DLD1 (cell line): ENCODE results near the gene SLC26A3.

ENCODE experiments used
- in situ Hi-C: cut with HindIII; loops from 2 replicates; pipeline ENCODE4 v1.10.0; 2017; ENCODE audit warnings: low sequenced_read_pairs

The SLC26A3 gene

DNA sequence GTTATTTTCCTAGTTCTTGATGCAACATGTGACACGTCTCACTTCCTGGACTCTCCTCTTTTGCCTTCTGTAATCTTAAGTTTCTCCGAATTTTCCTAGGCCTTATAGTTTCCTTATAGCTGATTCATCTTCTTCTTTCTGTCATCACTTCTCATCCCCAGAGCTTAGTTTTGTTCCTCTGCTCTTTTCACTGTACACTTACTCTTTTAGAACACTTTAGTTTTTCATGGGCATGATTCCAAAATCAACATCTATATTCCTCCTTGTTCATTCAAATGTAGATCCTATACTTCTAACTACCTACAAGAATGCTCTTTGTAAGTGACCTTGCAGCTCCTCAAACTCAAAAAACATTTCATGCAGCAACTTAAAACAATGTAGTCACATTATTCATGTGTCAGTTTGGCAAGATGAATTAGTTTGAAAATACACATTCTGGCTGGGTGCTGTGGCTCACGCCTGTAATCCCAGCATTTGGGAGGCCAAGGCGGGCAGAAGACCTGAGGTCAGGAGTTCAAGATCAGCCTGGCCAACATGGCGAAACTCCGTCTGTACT, 13.1 kb upstream of the SLC26A3 start:
- in situ Hi-C loops, result no loop called here

DNA sequence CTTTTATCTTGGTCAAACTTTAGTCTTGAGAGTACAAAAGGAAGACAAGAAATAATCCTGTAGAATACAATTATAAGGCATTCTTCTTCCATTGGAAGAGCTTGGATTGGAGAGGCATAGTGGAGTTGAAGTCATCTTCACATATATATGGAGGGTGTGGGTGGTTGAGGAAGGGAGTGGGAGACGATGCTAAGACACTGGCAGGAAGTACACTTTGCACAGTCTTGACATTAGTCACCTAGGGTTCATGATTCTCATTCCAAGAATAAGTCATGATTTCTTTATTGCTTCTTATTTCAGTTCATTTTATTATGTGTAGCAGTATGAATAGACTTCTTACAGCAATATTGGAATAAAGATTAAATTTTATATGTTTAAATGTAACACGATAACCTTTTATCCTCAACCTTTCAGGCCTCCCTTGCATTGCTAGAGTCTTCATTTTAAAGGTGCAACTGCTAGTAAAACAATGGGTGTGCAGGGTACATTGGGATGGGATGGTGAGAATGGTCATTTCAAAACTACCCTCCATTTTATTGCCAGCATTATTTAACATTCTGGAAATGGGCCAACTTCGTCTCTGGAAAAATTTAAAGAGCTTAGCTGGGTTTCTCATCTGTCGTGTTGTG, 12.3 kb upstream of the SLC26A3 start:
- in situ Hi-C loops, result no loop called here

- in situ Hi-C loops, result no loop called here
These were observed 10.5 kb upstream of the SLC26A3 start for GRCh38 chr7:107813524-107813923.

GRCh38 chr7:107811934-107812333, 8.9 kb upstream of the SLC26A3 start:
- in situ Hi-C loops, result no loop called here

- in situ Hi-C loops, result no loop called here
These were observed 7.6 kb upstream of the SLC26A3 start for GRCh38 chr7:107810626-107811025.

- in situ Hi-C loops, result no loop called here
These were observed 6.2 kb upstream of the SLC26A3 start for GRCh38 chr7:107809179-107809578.

- in situ Hi-C loops, result no loop called here
These were observed 3.3 kb downstream of the SLC26A3 start for GRCh38 chr7:107799647-107800264.

DNA sequence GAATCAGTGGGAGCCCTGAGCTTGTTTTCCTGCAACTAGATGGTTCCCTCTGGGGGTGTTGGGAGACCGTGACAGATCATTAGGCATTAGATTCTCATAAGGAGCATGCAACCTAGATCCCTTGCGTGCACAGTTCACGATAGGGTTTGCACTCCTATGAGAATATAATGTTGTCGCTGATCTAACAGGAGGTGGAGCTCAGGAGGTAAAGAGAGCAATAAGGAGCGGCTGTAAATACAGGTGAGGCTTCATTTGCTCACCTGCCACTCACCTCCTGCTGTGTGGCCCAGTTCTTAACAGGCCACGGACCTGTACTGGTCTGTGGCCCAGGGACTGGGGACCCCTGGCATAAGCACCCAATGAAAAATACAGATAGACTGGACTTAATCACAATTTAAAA, 10.7 kb downstream of the SLC26A3 start:
- in situ Hi-C loops, result no loop called here

- in situ Hi-C loops, result no loop called here
These were observed 13.4 kb downstream of the SLC26A3 start for GRCh38 chr7:107789647-107790046.

DNA sequence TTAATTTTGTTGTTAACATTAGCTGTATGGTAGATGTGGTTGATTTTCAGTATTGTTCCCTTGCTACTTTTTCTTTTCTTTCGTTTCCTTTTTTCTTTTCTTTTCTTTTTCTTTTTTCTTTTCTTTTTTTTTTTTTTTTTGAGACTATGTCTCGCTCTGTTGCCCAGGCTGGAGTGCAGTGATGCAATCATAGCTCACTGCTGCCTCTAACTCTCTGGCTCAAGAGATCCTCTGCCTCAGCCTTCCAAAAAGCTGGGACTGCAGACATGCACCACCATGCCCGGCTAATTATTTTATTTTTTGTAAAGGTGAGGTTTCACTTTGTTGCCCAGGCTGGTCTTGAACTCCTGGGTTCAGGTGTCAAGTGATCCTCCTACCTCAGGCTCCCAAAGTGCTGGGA, 14.4 kb downstream of the SLC26A3 start:
- in situ Hi-C loops, result no loop called here

DNA sequence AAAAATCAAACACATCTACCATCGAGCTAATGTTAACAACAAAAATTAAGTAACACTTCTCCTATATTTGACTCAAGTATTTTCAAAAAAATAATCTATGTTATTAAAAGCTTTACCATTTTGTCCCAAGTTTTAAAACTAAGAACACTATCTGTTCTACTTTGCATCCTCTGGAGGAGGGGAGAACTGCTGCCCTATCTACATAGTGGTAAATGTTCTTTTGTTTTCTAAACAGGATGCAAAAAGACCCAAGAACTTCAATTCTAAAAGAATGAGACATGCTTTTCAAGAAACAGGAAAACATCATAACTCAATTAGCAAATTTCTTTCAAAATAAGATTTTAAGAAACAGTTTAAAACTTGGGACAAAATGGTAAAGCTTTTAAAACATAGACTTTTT, 14.8 kb downstream of the SLC26A3 start:
- in situ Hi-C loops, result no loop called here

GRCh38 chr7:107785926-107786325, 17.1 kb downstream of the SLC26A3 start:
- in situ Hi-C loops, result no loop called here

- in situ Hi-C loops, result no loop called here
These were observed 17.9 kb downstream of the SLC26A3 start for GRCh38 chr7:107785170-107785569.

DNA sequence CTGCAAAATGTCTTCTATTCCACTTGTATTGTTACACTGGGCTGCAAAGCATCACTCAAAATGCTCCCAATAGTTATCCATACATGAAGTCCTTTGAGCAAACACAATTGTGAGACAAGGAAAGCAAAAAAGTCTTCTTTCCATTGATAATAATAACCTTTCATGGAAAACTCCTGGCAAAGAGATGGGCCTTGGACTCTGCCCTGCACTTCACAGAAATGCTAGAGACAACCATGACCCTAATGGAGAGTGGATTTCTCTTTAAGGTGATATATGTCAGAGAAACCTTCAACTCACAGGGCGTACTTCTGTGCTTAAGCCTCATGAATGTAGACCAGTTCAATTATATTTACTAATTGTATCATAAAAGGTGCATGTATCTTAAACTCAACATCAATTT, 19.4 kb downstream of the SLC26A3 start:
- in situ Hi-C loops, result no loop called here

- in situ Hi-C loops, result no loop called here
These were observed 20.6 kb downstream of the SLC26A3 start for GRCh38 chr7:107782374-107782773.

DNA sequence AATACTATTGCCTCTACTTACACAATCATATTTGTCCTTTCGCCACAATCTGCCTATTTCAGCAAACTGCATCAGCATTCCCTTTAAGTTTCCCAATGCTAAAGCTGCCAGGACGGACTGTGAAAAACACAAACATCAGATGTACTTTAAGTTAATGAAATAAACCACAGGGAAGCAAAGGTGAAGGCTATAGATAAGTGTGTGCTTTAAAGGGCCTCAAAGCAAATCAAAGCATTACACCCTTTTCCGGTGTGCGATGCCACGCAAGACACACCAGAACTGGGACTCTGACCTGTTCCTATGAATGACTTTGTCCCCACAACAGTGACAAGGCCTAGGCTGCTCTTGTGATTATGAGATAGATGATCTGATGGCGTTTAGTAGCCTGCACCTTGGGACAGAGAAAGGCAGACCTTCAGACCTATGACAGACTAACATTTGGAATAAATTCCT, 23.4 kb downstream of the SLC26A3 start:
- in situ Hi-C loops, result no loop called here

GRCh38 chr7:107778283-107778682, 24.7 kb downstream of the SLC26A3 start:
- in situ Hi-C loops, result no loop called here

GRCh38 chr7:107777702-107778101, 25.3 kb downstream of the SLC26A3 start:
- in situ Hi-C loops, result no loop called here

GRCh38 chr7:107773027-107773426, 30.0 kb downstream of the SLC26A3 start:
- in situ Hi-C loops, result no loop called here

DNA sequence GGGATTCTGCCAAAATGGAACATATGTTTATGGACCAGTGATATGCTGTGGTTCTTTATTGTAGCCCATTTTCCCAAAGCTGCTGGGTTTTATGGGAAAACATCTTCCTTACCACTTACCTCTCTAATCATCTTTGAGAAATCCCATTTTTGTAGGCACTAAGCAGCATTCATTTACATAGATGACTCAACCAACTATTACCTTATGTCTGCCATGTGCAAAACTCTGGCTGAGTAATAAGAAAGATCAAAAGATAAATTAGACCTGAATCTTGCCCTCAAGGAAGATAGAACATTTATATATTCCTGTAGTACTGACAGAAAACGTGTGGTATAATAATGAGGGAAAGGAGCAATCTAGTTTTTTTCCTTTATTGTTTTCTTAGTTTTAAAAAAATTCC, 34.8 kb downstream of the SLC26A3 start:
- in situ Hi-C loops, result no loop called here

GRCh38 chr7:107767391-107767790, 35.6 kb downstream of the SLC26A3 start:
- in situ Hi-C loops, result no loop called here

- in situ Hi-C loops, result no loop called here
These were observed 44.4 kb downstream of the SLC26A3 start for GRCh38 chr7:107758667-107759066.

GRCh38 chr7:107754642-107755041, 48.4 kb downstream of the SLC26A3 start:
- in situ Hi-C loops, result no loop called here
